NCI-H510A (cell line): ENCODE data around the gene SLC13A3.

Experiments used
- DNase-seq: peaks from one replicate; lab custom pipeline; 2025; lab: John Stamatoyannopoulos, UW

SLC13A3 gene

GRCh38 chr20:46558511-46558959, 92.7 kb downstream of the SLC13A3 start:
- peak; percentile 69 for DNase-seq

GRCh38 chr20:46557231-46557956, 93.9 kb downstream of the SLC13A3 start:
- DNase-seq, result no peak

GRCh38 chr20:46555370-46555956, 95.8 kb downstream of the SLC13A3 start:
- no peak for DNase-seq

- no peak for DNase-seq
Observed at GRCh38 chr20:46554828-46555227, 96.4 kb downstream of the SLC13A3 start.

GRCh38 chr20:46553926-46554325, 97.3 kb downstream of the SLC13A3 start:
- no peak for DNase-seq

- no peak for DNase-seq
Observed at GRCh38 chr20:46552460-46553420, 98.5 kb downstream of the SLC13A3 start.

- no peak for DNase-seq
Observed at GRCh38 chr20:46551522-46552381, 99.5 kb downstream of the SLC13A3 start.

- DNase-seq, result no peak
Observed at GRCh38 chr20:46550461-46550860, 100.8 kb downstream of the SLC13A3 start, which contains the start of gene OCSTAMP. Gene OCSTAMP (minus strand): TSS chr20:46550654. CDS start chr20:46550560, 94 bp downstream.

- DNase-seq, result no peak
Observed at GRCh38 chr20:46549188-46549972, 101.9 kb downstream of the SLC13A3 start.

- DNase-seq, result no peak
Observed at GRCh38 chr20:46548688-46549087, 102.6 kb downstream of the SLC13A3 start.

GRCh38 chr20:46547995-46548394, 103.3 kb downstream of the SLC13A3 start:
- no peak for DNase-seq

GRCh38 chr20:46546936-46547335, 104.3 kb downstream of the SLC13A3 start:
- no peak for DNase-seq

GRCh38 chr20:46546298-46546697, 105.0 kb downstream of the SLC13A3 start:
- no peak for DNase-seq

- no peak for DNase-seq
Observed at GRCh38 chr20:46545827-46546138, 105.5 kb downstream of the SLC13A3 start.

- DNase-seq, result no peak
Observed at GRCh38 chr20:46545077-46545826, 106.0 kb downstream of the SLC13A3 start.

GRCh38 chr20:46544576-46544975, 106.7 kb downstream of the SLC13A3 start:
- no peak for DNase-seq

- DNase-seq, result no peak
Observed at GRCh38 chr20:46543959-46544358, 107.3 kb downstream of the SLC13A3 start.

- no peak for DNase-seq
Observed at GRCh38 chr20:46543033-46543432, 108.2 kb downstream of the SLC13A3 start.

- DNase-seq, result no peak
Observed at GRCh38 chr20:46541229-46541935, 109.9 kb downstream of the SLC13A3 start.
